ENCODE data around the gene CFAP206. TPM values are rescaled to one million over a fixed set of nuclear protein-coding genes. Genes with fewer than 3 reads are reported as not detected.

The CFAP206 gene
- total RNA-seq, 1 experiment from 2014 or later = not detected

GRCh38 chr6:87395431-87395830 is 12.3 kb upstream of the CFAP206 start:
- peaks cover 3% of the 10 kb centered on the region; the same call in 1 of the 2 replicates for H3K27me3 Mint-ChIP-seq (ENCODE audit: low read depth)
- H3K4me1 Mint-ChIP-seq = no peaks in the 10 kb centered on the region
- H2BK15ac ChIP-seq (ENCODE audit: low read depth, low read length) = no peak overlapping the region
- no peak for TF ChIP-seq CTCF (conservative IDR thresholded peaks at IDR 0.05)
- H3K27ac ChIP-seq (ENCODE audit: insufficient read length, low read depth, low read length) = no peak overlapping the region
- no peak overlapping the region for H2AK5ac ChIP-seq (ENCODE audit: insufficient read length, low read length)
- WGBS (ENCODE audit: extremely low coverage, insufficient read length, low lambda C conversion rate) = no CpG with 5 or more reads among the region's 2 CpGs
- no peak overlapping the region for H3K23ac ChIP-seq (ENCODE audit: insufficient read length, low read depth, low read length)
- no peaks in the 10 kb centered on the region for H4K20me1 ChIP-seq (ENCODE audit: control insufficient read depth, insufficient read depth, insufficient read length)
- no peak overlapping the region for H2BK5ac ChIP-seq (ENCODE audit: insufficient read length, low read length)
- no peaks in the 10 kb centered on the region for H3K79me2 ChIP-seq (ENCODE audit: insufficient read depth, low read length)
- H3T11ph ChIP-seq (ENCODE audit: low read length) = no peak overlapping the region
- no peaks in the 10 kb centered on the region for H3K9me3 ChIP-seq (ENCODE audit: control insufficient read depth, low read depth, low read length)
- no peak overlapping the region for H2BK20ac ChIP-seq (ENCODE audit: low read depth, low read length, poor library complexity, severe bottlenecking)
- H2BK12ac ChIP-seq (ENCODE audit: insufficient read length, low read depth, low read length) = no peak overlapping the region
- no peak overlapping the region for H3K9ac ChIP-seq (ENCODE audit: extremely low read depth, insufficient read length, low read length)
- no peak overlapping the region for H4K8ac ChIP-seq (replicated peaks; ENCODE audit: insufficient read length, low read depth, low read length)
- H2AFZ ChIP-seq (ENCODE audit: low read length) = no peak overlapping the region
- no peaks in the 10 kb centered on the region for H3K79me1 ChIP-seq (ENCODE audit: insufficient read depth, low read depth, low read length, poor library complexity, severe bottlenecking)
- no peak for DNase-seq
- H3K4me1 ChIP-seq (ENCODE audit: insufficient read depth, low read length) = no peaks in the 10 kb centered on the region
- H3K4me3 Mint-ChIP-seq = no peak overlapping the region
- H3K18ac ChIP-seq (ENCODE audit: insufficient read length, low read depth, low read length) = no peak overlapping the region
- H3K56ac ChIP-seq (ENCODE audit: insufficient read length, low read depth, low read length) = no peak overlapping the region
- no peak overlapping the region for H3K4me2 ChIP-seq (ENCODE audit: insufficient read depth, insufficient read length, low read length)
- H3K4ac ChIP-seq (ENCODE audit: low read depth, low read length) = no peak overlapping the region
- H3K36me3 Mint-ChIP-seq (ENCODE audit: insufficient read depth in 1 of 3, low read depth in 3 of 3) = no peaks in the 10 kb centered on the region
- no peaks in the 10 kb centered on the region for H3K27me3 ChIP-seq (ENCODE audit: insufficient read depth, low read length)
- H4K91ac ChIP-seq (ENCODE audit: insufficient read length, low read depth, low read length) = no peak overlapping the region
- no peaks in the 10 kb centered on the region for H3K23me2 ChIP-seq (ENCODE audit: insufficient read length, low read depth, low read length, poor library complexity, severe bottlenecking)
- H3K14ac ChIP-seq (ENCODE audit: insufficient read depth, low read length) = no peak overlapping the region
- no peak overlapping the region for H2BK120ac ChIP-seq (ENCODE audit: low read depth, low read length, poor library complexity, severe bottlenecking)
- no peak overlapping the region for H3K27ac Mint-ChIP-seq
- H3K9me3 Mint-ChIP-seq = no peaks in the 10 kb centered on the region
- H4K5ac ChIP-seq (ENCODE audit: insufficient read length, low read depth, low read length) = no peak overlapping the region

Data from H9 (cell line).